Keratinocyte (primary cell): Measurements from ENCODE around the gene ZC3H4. TPM values are rescaled to one million over a fixed set of nuclear protein-coding genes. Genes with fewer than 3 reads are reported as not detected.

Experiments
- DNase-seq: peaks from one replicate; pipeline ENCODE4 v3.0.0-alpha.2; 2011; ENCODE audit warnings: low read depth, missing footprints, low spot score
- FAIRE-seq: peaks from 2 replicates; lab custom pipeline; 2011; peaks lifted over from hg19 to GRCh38; lab: Jason Lieb, UNC
- H2AFZ ChIP-seq: 2 replicates; pipeline ENCODE4 v1.6.0; 2012; ENCODE audit warnings: low read length, control low read depth, inconsistent platforms; ENCODE audit not compliant: control insufficient read depth
- H3K27ac ChIP-seq: 2 replicates; pipeline ENCODE4 v1.5.1; 2011; ENCODE audit warnings: low read length; ENCODE audit not compliant: control insufficient read depth, insufficient read depth
- H3K27me3 ChIP-seq: 3 replicates; pipeline ENCODE4 v1.6.0; 2011; ENCODE audit warnings: low read length; ENCODE audit not compliant: control insufficient read depth, insufficient read depth; ENCODE audit errors: extremely low read depth
- H3K36me3 ChIP-seq, 2 experiments: 2 replicates in 1 of 2; 3 replicates in 1 of 2; pipeline ENCODE4 v1.5.1; 2011; ENCODE audit warnings: low read length in 2 of 2, mild to moderate bottlenecking in 1 of 2; ENCODE audit not compliant: control insufficient read depth in 2 of 2, insufficient read depth in 2 of 2; ENCODE audit errors: extremely low read depth in 1 of 2
- H3K4me1 ChIP-seq: 3 replicates; pipeline ENCODE4 v1.5.1; 2011; ENCODE audit warnings: low read length; ENCODE audit not compliant: control insufficient read depth, insufficient read depth; ENCODE audit errors: extremely low read depth
- H3K4me2 ChIP-seq: 3 replicates; pipeline ENCODE4 v1.6.0; 2011; ENCODE audit warnings: low read depth, low read length; ENCODE audit not compliant: control insufficient read depth, insufficient read depth; ENCODE audit errors: extremely low read depth
- H3K4me3 ChIP-seq, 3 experiments: fragments of 200-600 bp in 1 of 3; sonication (generic) in 1 of 3; 2 replicates in 2 of 3; 3 replicates in 1 of 3; pipeline ENCODE4 v1.5.1; 2011 to 2016; ENCODE audit warnings: low read length in 3 of 3, mild to moderate bottlenecking in 3 of 3, control low read depth in 2 of 3, inconsistent platforms in 1 of 3, low read depth in 1 of 3, mixed read lengths in 1 of 3, mixed run types in 1 of 3, moderate library complexity in 1 of 3; ENCODE audit not compliant: control insufficient read depth in 2 of 3, insufficient read depth in 2 of 3; ENCODE audit errors: extremely low read depth in 1 of 3
- H3K79me2 ChIP-seq: 2 replicates; pipeline ENCODE4 v1.6.0; 2012; ENCODE audit warnings: low read length; ENCODE audit not compliant: control insufficient read depth, insufficient read depth
- H3K9ac ChIP-seq: 3 replicates; pipeline ENCODE4 v1.6.0; 2011; ENCODE audit warnings: low read length; ENCODE audit not compliant: control insufficient read depth, insufficient read depth; ENCODE audit errors: extremely low read depth
- H3K9me1 ChIP-seq: 3 replicates; pipeline ENCODE4 v1.6.0; 2011; ENCODE audit warnings: low read length; ENCODE audit not compliant: control insufficient read depth, insufficient read depth; ENCODE audit errors: extremely low read depth
- H3K9me3 ChIP-seq: 2 replicates; pipeline ENCODE4 v1.5.1; 2012; ENCODE audit warnings: low read depth, low read length; ENCODE audit not compliant: control insufficient read depth
- H4K20me1 ChIP-seq: 3 replicates; pipeline ENCODE4 v1.6.0; 2011; ENCODE audit warnings: low read length; ENCODE audit not compliant: control insufficient read depth, insufficient read depth; ENCODE audit errors: extremely low read depth
- CTCF ChIP-seq, 3 experiments: IDR thresholded peaks in 1 of 3; conservative IDR thresholded peaks in 1 of 3; optimal IDR thresholded peaks in 1 of 3; 2 replicates in 2 of 3; 3 replicates in 1 of 3; pipeline versions ENCODE3 to v1.5.1; 2011; ENCODE audit warnings: low read length in 3 of 3, mild to moderate bottlenecking in 3 of 3, moderate library complexity in 2 of 3, control low read depth in 1 of 3, inconsistent platforms in 1 of 3; ENCODE audit not compliant: insufficient read depth in 2 of 3; ENCODE audit errors: extremely low read depth in 1 of 3
- EZH2 ChIP-seq: IDR thresholded peaks from one replicate; pipeline ENCODE4 v1.6.1; 2012; ENCODE audit warnings: inconsistent platforms, mild to moderate bottlenecking, low read length, moderate library complexity
- dilution Hi-C: fragments of 300-500 bp; cut with MboI; formaldehyde crosslinking; loops from one replicate; pipeline ENCODE4 v1.7.0; 2020; ENCODE audit warnings: low sequenced_read_pairs; ENCODE audit not compliant: extremely low pct_ligation_motif_present
- polyA plus RNA-seq, 5 experiments: library from polyadenylated mRNA; depleted of rRNA in 3 of 5; stranded (reverse) in 3 of 5; stranded (forward) in 1 of 5; unstranded in 1 of 5; fragments of >200 nt; gene quantifications; 1 replicate in 1 of 5; 2 replicates in 3 of 5; 3 replicates in 1 of 5; pipeline versions ENCODE4 v1.2.1 to v1.2.3, GENCODE V29; 2011 to 2012; ENCODE audit warnings: missing spikeins in 2 of 5, low read depth in 1 of 5, low replicate concordance in 1 of 5

The ZC3H4 gene
- polyA plus RNA-seq, 1 donor (not counting 4 experiments of a cell fraction or from before 2014, with no cell fraction given) = 5.6 TPM

GRCh38 chr19:47069795-47070194 lies 43.8 kb downstream of the ZC3H4 start:
- Histone ChIP-seq H3K79me2 (peaks cover 8% of the 10 kb centered on the region), H3K9me1 (no peaks in the 10 kb centered on the region), H3K4me1 (no peaks in the 10 kb centered on the region), H3K4me3 (no peak overlapping the region), H3K36me3 (peaks cover 46 to 55% of the 10 kb centered on the region in 2 experiments), H3K9me3 (no peaks in the 10 kb centered on the region), H3K4me2 (no peak overlapping the region), H4K20me1 (peaks cover 4% of the 10 kb centered on the region), H3K9ac (no peak overlapping the region), H3K27ac (no peak overlapping the region), H3K27me3 (no peaks in the 10 kb centered on the region), H2AFZ (no peak overlapping the region)
- no peak for TF ChIP-seq EZH2
- dilution Hi-C loops = no loop called here
- no peak for FAIRE-seq
- DNase-seq = no peak

GRCh38 chr19:47068876-47069406 lies 44.6 kb downstream of the ZC3H4 start:
- dilution Hi-C loops = no loop called here
- Histone ChIP-seq H3K36me3 (peaks cover 43 to 49% of the 10 kb centered on the region in 2 experiments), H3K9ac (no peak overlapping the region), H4K20me1 (peaks cover 4% of the 10 kb centered on the region), H3K4me2 (no peak overlapping the region), H3K79me2 (peaks cover 5% of the 10 kb centered on the region), H2AFZ (no peak overlapping the region), H3K4me1 (no peaks in the 10 kb centered on the region), H3K27ac (no peak overlapping the region), H3K9me3 (no peaks in the 10 kb centered on the region), H3K4me3 (no peak overlapping the region), H3K27me3 (no peaks in the 10 kb centered on the region), H3K9me1 (no peaks in the 10 kb centered on the region)
- no peak for DNase-seq
- TF ChIP-seq CTCF (optimal IDR thresholded peaks at IDR 0.05 in 1 of 3, IDR thresholded peaks at IDR 0.05 in 1 of 3, conservative IDR thresholded peaks at IDR 0.05 in 1 of 3; ENCODE audit: extremely low read depth in 1 of 3, insufficient read depth in 2 of 3, low read length in 3 of 3) = no peak
- no peak for FAIRE-seq

GRCh38 chr19:47068246-47068645 lies 45.3 kb downstream of the ZC3H4 start:
- Histone ChIP-seq H3K79me2 (peaks cover 2% of the 10 kb centered on the region), H3K4me1 (no peaks in the 10 kb centered on the region), H3K9me1 (no peaks in the 10 kb centered on the region), H3K4me3 (no peak overlapping the region), H3K36me3 (peaks cover 38 to 49% of the 10 kb centered on the region in 2 experiments), H3K4me2 (no peak overlapping the region), H3K27ac (no peak overlapping the region), H2AFZ (no peak overlapping the region), H3K9ac (no peak overlapping the region), H3K27me3 (no peaks in the 10 kb centered on the region), H3K9me3 (no peaks in the 10 kb centered on the region), H4K20me1 (peaks cover 4% of the 10 kb centered on the region)
- dilution Hi-C loops = no loop called here
- FAIRE-seq (no peak), DNase-seq (no peak)
- no peak for TF ChIP-seq EZH2
- TF ChIP-seq CTCF (optimal IDR thresholded peaks at IDR 0.05 in 1 of 3, IDR thresholded peaks at IDR 0.05 in 1 of 3, conservative IDR thresholded peaks at IDR 0.05 in 1 of 3; ENCODE audit: extremely low read depth in 1 of 3, insufficient read depth in 2 of 3, low read length in 3 of 3) = no peak
